Stimulated activated CD4-positive, alpha-beta T cell treated with anti-CD3 and anti-CD28 coated beads, TNF-alpha, amount 100 ng/mL, for 4 hours (primary cell): ENCODE results near the gene SASH1.

Experiments used
- DNase-seq, 3 experiments: peaks; one replicate each; pipeline ENCODE4 v3.0.0-alpha.2; 2020; ENCODE audit warnings: low read depth in 3 of 3

The SASH1 gene

GRCh38 chr6:148342350-148343046 lies at the start of gene SASH1:
TSS of gene SASH1 (plus strand) at chr6:148342838. CDS start at chr6:148343068, 230 bp downstream.
- no peak for DNase-seq

- DNase-seq = no peak
These were observed 49.2 kb upstream of the SASH1 start for GRCh38 chr6:148293181-148293995.

- no peak for DNase-seq
These were observed 48.6 kb upstream of the SASH1 start for GRCh38 chr6:148294059-148294458.

- no peak for DNase-seq
These were observed 47.3 kb upstream of the SASH1 start for GRCh38 chr6:148295261-148295887.

- no peak for DNase-seq
These were observed 45.9 kb upstream of the SASH1 start for GRCh38 chr6:148296771-148297170.

- no peak for DNase-seq
These were observed 44.0 kb upstream of the SASH1 start for GRCh38 chr6:148298683-148299082.

- DNase-seq = no peak
These were observed 39.0 kb upstream of the SASH1 start for GRCh38 chr6:148303616-148304015.

- no peak for DNase-seq
These were observed 37.7 kb upstream of the SASH1 start for GRCh38 chr6:148304976-148305375.

- no peak for DNase-seq
These were observed 36.4 kb upstream of the SASH1 start for GRCh38 chr6:148306286-148306685.

GRCh38 chr6:148307405-148307804 lies 35.2 kb upstream of the SASH1 start:
- DNase-seq = no peak

- DNase-seq = no peak
These were observed 33.3 kb upstream of the SASH1 start for GRCh38 chr6:148309301-148309700.

- DNase-seq = no peak
These were observed 30.5 kb upstream of the SASH1 start for GRCh38 chr6:148311966-148312669.

- no peak for DNase-seq
These were observed 29.1 kb upstream of the SASH1 start for GRCh38 chr6:148313488-148313887.

- DNase-seq = no peak
These were observed 26.3 kb upstream of the SASH1 start for GRCh38 chr6:148316308-148316707.

GRCh38 chr6:148317051-148317450 lies 25.6 kb upstream of the SASH1 start:
- DNase-seq = no peak

- DNase-seq = no peak
These were observed 24.9 kb upstream of the SASH1 start for GRCh38 chr6:148317739-148318138.

- no peak for DNase-seq
These were observed 19.9 kb upstream of the SASH1 start for GRCh38 chr6:148322704-148323103.

GRCh38 chr6:148323344-148323743 lies 19.3 kb upstream of the SASH1 start:
- DNase-seq = no peak

GRCh38 chr6:148324297-148324985 lies 18.2 kb upstream of the SASH1 start:
- no peak for DNase-seq

GRCh38 chr6:148325316-148326068 lies 17.1 kb upstream of the SASH1 start:
- DNase-seq = no peak
